Measurements from ENCODE around the gene HAUS3. TPM values are rescaled to one million over a fixed set of nuclear protein-coding genes. Genes with fewer than 3 reads are reported as not detected.

HAUS3 gene
- polyA plus RNA-seq, 3 donors = 4.4 to 5.5 (median 5.0) TPM

DNA sequence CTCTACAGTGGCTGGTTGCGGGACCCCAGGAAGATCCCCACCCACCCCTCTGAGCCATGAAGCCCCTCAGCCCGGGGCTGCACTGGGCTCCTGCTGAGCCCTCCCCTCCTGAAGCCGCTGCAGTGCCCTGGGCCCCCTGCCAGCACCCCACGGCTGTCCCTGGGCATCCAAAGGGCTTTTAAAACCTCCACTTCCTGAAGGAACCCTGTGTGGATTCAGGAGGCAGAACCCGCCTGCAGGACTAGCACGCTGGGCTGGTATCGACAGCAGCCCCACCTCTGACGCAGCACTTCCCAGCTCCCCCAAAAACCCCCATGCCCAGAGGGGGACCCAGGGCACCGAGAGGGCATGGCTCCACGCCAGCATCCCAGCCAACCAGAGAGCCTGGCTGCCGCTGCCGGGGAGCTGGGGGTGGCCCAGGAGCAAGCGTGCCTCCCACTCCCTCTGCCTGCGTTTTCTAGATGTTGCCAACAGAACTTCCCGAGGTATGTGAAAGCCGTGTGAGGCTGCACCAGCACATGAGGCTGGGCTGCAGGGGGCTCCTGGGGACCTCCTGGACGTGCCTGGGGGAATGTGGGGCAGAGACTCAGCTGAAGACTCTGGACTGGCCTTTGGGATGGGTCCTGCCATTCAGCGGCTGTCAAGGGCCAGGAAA lies 13.7 kb upstream of the HAUS3 start:
- Histone ChIP-seq H3K9me3 (replicated peaks in 1 of 2; ENCODE audit: control insufficient read depth in 1 of 2, insufficient read depth in 1 of 2, low read length in 2 of 2) (no peaks in the 10 kb centered on the region), H3K36me3 (replicated peaks in 1 of 2; ENCODE audit: control insufficient read depth in 1 of 2, insufficient read depth in 2 of 2, low read length in 2 of 2) (peaks cover 67 to 91% of the 10 kb centered on the region in 2 donors), H3K79me2 (ENCODE audit: insufficient read depth, low read length) (peaks cover 25% of the 10 kb centered on the region), H3K4me2 (replicated peaks; ENCODE audit: extremely low read depth, low read length, poor library complexity, severe bottlenecking) (no peak overlapping the region), H3K27me3 (ENCODE audit: control insufficient read depth in 2 of 2, insufficient read depth in 2 of 2, low read length in 2 of 2) (no peaks in the 10 kb centered on the region), H3K27ac (ENCODE audit: low read depth in 1 of 2, low read length in 2 of 2) (no peak overlapping the region), H3K9ac (ENCODE audit: insufficient read depth, low read length, poor library complexity, severe bottlenecking) (no peak overlapping the region), H3K4me3 (replicated peaks in 1 of 3; ENCODE audit: low read depth in 2 of 3, low read length in 3 of 3) (no peak overlapping the region), H4K20me1 (ENCODE audit: insufficient read depth, low read length) (peaks cover 94% of the 10 kb centered on the region), H3K4me1 (ENCODE audit: control insufficient read depth in 1 of 2, insufficient read depth in 2 of 2, low read length in 2 of 2) (peaks cover 8 to 9% of the 10 kb centered on the region in 2 donors), H2AFZ (ENCODE audit: insufficient read depth, low read depth, low read length, poor library complexity, severe bottlenecking) (no peak overlapping the region)
- TF ChIP-seq CTCF (IDR thresholded peaks at IDR 0.05) = no peak
- no peak overlapping the region for H3K4me3 Mint-ChIP-seq
- H3K36me3 Mint-ChIP-seq = peaks cover 37 to 60% of the 10 kb centered on the region in 2 donors
- no peak for DNase-seq
- H3K9me3 Mint-ChIP-seq = no peaks in the 10 kb centered on the region
- H3K4me1 Mint-ChIP-seq = peaks cover 9% of the 10 kb centered on the region
- intact Hi-C loops (cut with micrococcal nuclease) = no loop called here
- H3K27ac Mint-ChIP-seq = peak overlapping the region in 1 of 7 donors; percentile 43
- 96% methylated on average over 16 of the region's 18 CpGs for WGBS (ENCODE audit: insufficient coverage)
- peaks cover 0 to 4% (median 3%) of the 10 kb centered on the region in 3 donors for H3K27me3 Mint-ChIP-seq (ENCODE audit: low read depth in 3 of 3)

DNA sequence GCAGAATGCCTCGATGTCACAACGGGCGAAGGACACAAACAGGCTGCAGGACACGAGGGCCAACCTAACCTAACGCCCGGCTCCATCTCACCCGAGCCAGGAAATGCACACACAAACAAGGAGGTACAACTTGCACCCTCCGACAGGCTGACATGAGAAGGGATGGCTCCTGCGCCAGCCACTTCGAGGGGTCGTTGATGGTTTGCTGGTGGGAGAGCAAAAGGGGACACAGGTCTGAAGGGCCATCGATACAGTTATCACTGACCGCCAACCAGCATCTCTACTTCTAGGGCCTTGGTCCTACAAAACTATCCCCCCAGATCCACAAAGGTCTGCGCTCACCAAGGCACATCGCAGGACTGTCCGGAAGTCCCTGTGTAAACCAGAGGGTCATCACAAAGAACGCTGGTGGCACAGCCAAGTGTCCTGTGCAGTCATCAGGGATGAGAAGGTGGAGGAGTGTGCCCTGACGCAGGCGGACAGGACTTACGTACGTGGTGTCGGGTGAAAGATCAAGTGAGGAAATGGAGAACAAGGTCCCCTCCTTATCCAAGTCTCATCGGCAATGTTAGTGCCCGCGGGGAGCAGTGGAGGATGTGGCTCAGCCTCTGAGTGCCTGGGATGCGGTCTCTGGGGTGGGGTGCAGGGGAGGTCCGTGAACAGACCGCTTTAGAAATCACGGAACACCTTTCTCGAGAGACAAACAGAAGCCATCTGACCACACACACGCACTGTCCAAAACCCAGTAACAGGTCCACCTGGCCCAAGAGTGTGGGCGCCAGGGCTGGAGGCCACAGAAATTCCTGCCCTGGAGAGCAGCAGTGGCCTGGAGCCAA lies 13.0 kb upstream of the HAUS3 start:
- Histone ChIP-seq H3K9ac (ENCODE audit: insufficient read depth, low read length, poor library complexity, severe bottlenecking) (no peak overlapping the region), H3K4me1 (ENCODE audit: control insufficient read depth in 1 of 2, insufficient read depth in 2 of 2, low read length in 2 of 2) (peaks cover under 1 to 2% of the 10 kb centered on the region in 2 donors), H3K27me3 (ENCODE audit: control insufficient read depth in 2 of 2, insufficient read depth in 2 of 2, low read length in 2 of 2) (no peaks in the 10 kb centered on the region), H3K79me2 (ENCODE audit: insufficient read depth, low read length) (peaks cover 18% of the 10 kb centered on the region), H4K20me1 (ENCODE audit: insufficient read depth, low read length) (peaks cover 88% of the 10 kb centered on the region), H3K9me3 (replicated peaks in 1 of 2; ENCODE audit: control insufficient read depth in 1 of 2, insufficient read depth in 1 of 2, low read length in 2 of 2) (no peaks in the 10 kb centered on the region), H3K4me2 (replicated peaks; ENCODE audit: extremely low read depth, low read length, poor library complexity, severe bottlenecking) (no peak overlapping the region), H3K36me3 (replicated peaks in 1 of 2; ENCODE audit: control insufficient read depth in 1 of 2, insufficient read depth in 2 of 2, low read length in 2 of 2) (peaks cover 73 to 94% of the 10 kb centered on the region in 2 donors), H3K27ac (ENCODE audit: low read depth in 1 of 2, low read length in 2 of 2) (no peak overlapping the region), H2AFZ (ENCODE audit: insufficient read depth, low read depth, low read length, poor library complexity, severe bottlenecking) (no peak overlapping the region), H3K4me3 (replicated peaks in 1 of 3; ENCODE audit: low read depth in 2 of 3, low read length in 3 of 3) (no peak overlapping the region)
- DNase-seq = no peak
- intact Hi-C loops (cut with micrococcal nuclease) = no loop called here
- TF ChIP-seq CTCF (IDR thresholded peaks at IDR 0.05) = no peak
- H3K27me3 Mint-ChIP-seq (ENCODE audit: low read depth in 3 of 3) = peaks cover 0 to 4% (median 3%) of the 10 kb centered on the region in 3 donors
- peaks cover 3% of the 10 kb centered on the region for H3K4me1 Mint-ChIP-seq
- H3K4me3 Mint-ChIP-seq = no peak overlapping the region
- H3K27ac Mint-ChIP-seq = peak overlapping the region in 1 of 7 donors; percentile 79
- no peaks in the 10 kb centered on the region for H3K9me3 Mint-ChIP-seq
- peaks cover 40 to 67% of the 10 kb centered on the region in 2 donors for H3K36me3 Mint-ChIP-seq
- WGBS (ENCODE audit: insufficient coverage) = 95% methylated on average over 16 of the region's 32 CpGs
